SU-DHL-6 (cell line): ENCODE data around the gene MIGA1.

Experiments used
- EZH2phosphoT487 ChIP-seq: fragments of 200-600 bp; sonication (generic), shearing (Covaris generic); conservative IDR thresholded peaks from 2 replicates; pipeline ENCODE4 v1.6.1; 2018; ENCODE audit warnings: mild to moderate bottlenecking, antibody characterized with exemption, low read length, moderate library complexity, mixed read lengths
- TF ChIP-seq, protein P1 (sequence below): fragments of 200-600 bp; sonication (generic); IDR thresholded peaks from one replicate; pipeline ENCODE4 v1.5.1; 2017; ENCODE audit warnings: antibody characterized with exemption, mild to moderate bottlenecking, low read length, moderate library complexity; ENCODE audit not compliant: insufficient read depth, poor library complexity, severe bottlenecking

DNA sequence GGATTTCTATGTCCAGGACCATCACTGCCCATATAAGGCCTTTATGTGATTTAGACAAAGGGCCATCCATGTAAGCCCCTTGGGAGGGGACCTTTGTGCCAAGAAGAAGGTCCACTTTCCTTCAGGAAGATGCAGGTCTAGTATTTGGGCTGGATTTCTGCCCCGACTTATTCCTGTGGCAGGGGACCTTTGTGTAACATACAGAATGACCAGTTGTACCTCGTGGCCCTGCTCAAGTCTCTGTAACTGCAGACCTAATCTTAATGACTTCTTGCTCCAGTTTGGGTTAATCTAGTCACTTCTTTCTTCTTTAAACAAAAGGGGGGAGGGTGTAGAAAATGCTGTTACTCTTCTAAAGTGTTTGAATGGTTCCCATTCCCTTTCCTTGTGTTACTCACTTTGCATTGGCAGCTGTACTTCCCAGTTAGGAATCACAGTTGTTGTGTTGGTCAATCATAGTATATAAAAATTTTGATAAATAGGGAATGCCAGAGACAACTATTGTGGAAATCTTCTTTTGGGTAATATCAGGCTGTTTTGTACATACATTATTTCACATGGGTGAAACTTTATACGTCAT is 54.2 kb downstream of the MIGA1 start:
- TF ChIP-seq, protein P1, sequence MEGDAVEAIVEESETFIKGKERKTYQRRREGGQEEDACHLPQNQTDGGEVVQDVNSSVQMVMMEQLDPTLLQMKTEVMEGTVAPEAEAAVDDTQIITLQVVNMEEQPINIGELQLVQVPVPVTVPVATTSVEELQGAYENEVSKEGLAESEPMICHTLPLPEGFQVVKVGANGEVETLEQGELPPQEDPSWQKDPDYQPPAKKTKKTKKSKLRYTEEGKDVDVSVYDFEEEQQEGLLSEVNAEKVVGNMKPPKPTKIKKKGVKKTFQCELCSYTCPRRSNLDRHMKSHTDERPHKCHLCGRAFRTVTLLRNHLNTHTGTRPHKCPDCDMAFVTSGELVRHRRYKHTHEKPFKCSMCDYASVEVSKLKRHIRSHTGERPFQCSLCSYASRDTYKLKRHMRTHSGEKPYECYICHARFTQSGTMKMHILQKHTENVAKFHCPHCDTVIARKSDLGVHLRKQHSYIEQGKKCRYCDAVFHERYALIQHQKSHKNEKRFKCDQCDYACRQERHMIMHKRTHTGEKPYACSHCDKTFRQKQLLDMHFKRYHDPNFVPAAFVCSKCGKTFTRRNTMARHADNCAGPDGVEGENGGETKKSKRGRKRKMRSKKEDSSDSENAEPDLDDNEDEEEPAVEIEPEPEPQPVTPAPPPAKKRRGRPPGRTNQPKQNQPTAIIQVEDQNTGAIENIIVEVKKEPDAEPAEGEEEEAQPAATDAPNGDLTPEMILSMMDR = no peak
- TF ChIP-seq EZH2phosphoT487 = no peak
